K562 (cell line): ENCODE data around the gene EIPR1. TPM values are rescaled to one million over a fixed set of nuclear protein-coding genes. Genes with fewer than 3 reads are reported as not detected.

Experiments
- ATAC-seq: fragments of 200-7000 bp; cut with Tn5 transposase; 3 replicates; pipeline ENCODE4 v1.9.1; 2020; ENCODE audit warnings: moderate library complexity
- BruUV-seq: library from RNA; stranded (reverse); fragments of 400-500 nt; replicated peaks from 2 replicates; lab custom pipeline; 2021; lab: Mats Ljungman, UMichigan
- CTCF ChIA-PET: fragments of 300-600 bp; formaldehyde crosslinking; extraction: SDS; loops from one replicate; lab custom pipeline; 2021; ENCODE audit warnings: low intra/inter-chr PET ratio; lab: Yijun Ruan, JAX
- POLR2A ChIA-PET: fragments of 300-600, 350-650 bp; sonication (Branson Sonifier 250); formaldehyde crosslinking; extraction: SDS; loops from one replicate; lab custom pipeline; 2021; ENCODE audit warnings: antibody characterized with exemption, inconsistent platforms; lab: Yijun Ruan, JAX
- DNase-seq, 4 experiments: peaks; one replicate each; pipeline versions ENCODE4 v3.0.0 to v3.0.0-alpha.2; 2011 to 2018; ENCODE audit warnings: low spot score in 3 of 4, mixed read lengths in 3 of 4; ENCODE audit errors: extremely low read depth in 1 of 4
- FAIRE-seq: peaks from 2 replicates; lab custom pipeline; 2011; peaks lifted over from hg19 to GRCh38; lab: Jason Lieb, UNC
- H2AFZ ChIP-seq: 2 replicates; pipeline ENCODE4 v1.6.0; 2011; ENCODE audit warnings: low read depth, low read length, control low read depth, inconsistent platforms
- H3K27ac ChIP-seq: fragments of 200-600 bp; 3 replicates; pipeline ENCODE4 v1.8.0; 2011; ENCODE audit warnings: low read depth, mild to moderate bottlenecking, control low read depth, inconsistent platforms, low read length, moderate library complexity, mixed read lengths; ENCODE audit errors: extremely low read depth
- H3K27me3 ChIP-seq, 2 experiments: fragments of 300-600 bp in 1 of 2; 2 replicates in 1 of 2; 3 replicates in 1 of 2; pipeline versions ENCODE4 v1.6.0 to v1.8.0; 2011; ENCODE audit warnings: inconsistent platforms in 2 of 2, low read length in 2 of 2, mild to moderate bottlenecking in 1 of 2, mixed read lengths in 1 of 2, moderate library complexity in 1 of 2; ENCODE audit not compliant: control insufficient read depth in 2 of 2, insufficient read depth in 2 of 2
- H3K36me3 ChIP-seq: fragments of 300-600 bp; 3 replicates; pipeline ENCODE4 v1.8.0; 2011; ENCODE audit warnings: mild to moderate bottlenecking, low read length, inconsistent platforms; ENCODE audit not compliant: control insufficient read depth, insufficient read depth
- H3K4me1 ChIP-seq, 2 experiments: fragments of 200-600 bp in 1 of 2; replicated peaks in 1 of 2; 2 replicates in 1 of 2; 3 replicates in 1 of 2; pipeline versions ENCODE4 v1.5.1 to v1.8.0; 2011; ENCODE audit warnings: inconsistent platforms in 2 of 2, low read length in 2 of 2, mild to moderate bottlenecking in 1 of 2, mixed read lengths in 1 of 2, moderate library complexity in 1 of 2; ENCODE audit not compliant: control insufficient read depth in 2 of 2, insufficient read depth in 2 of 2
- H3K4me2 ChIP-seq: 2 replicates; pipeline ENCODE4 v1.6.1; 2011; ENCODE audit warnings: low read length, control low read depth, inconsistent platforms, mixed read lengths; ENCODE audit not compliant: insufficient read depth
- H3K4me3 ChIP-seq: fragments of 200-600 bp; sonication (generic), shearing (Covaris generic); 2 replicates; pipeline ENCODE4 v1.5.1; 2016; ENCODE audit warnings: control low read depth, inconsistent platforms
- H3K79me2 ChIP-seq: fragments of 200-600 bp; 3 replicates; pipeline ENCODE4 v1.8.0; 2011; ENCODE audit warnings: low read length, inconsistent platforms; ENCODE audit not compliant: control insufficient read depth, insufficient read depth
- H3K9ac ChIP-seq, 2 experiments: 2 replicates each; pipeline versions ENCODE4 v1.6.0 to v1.6.1; 2011; ENCODE audit warnings: low read depth in 2 of 2, low read length in 2 of 2, control low read depth in 1 of 2, inconsistent platforms in 1 of 2, mild to moderate bottlenecking in 1 of 2, mixed read lengths in 1 of 2; ENCODE audit not compliant: insufficient read depth in 1 of 2
- H3K9me1 ChIP-seq: one replicate; pipeline ENCODE4 v1.6.0; 2011; ENCODE audit warnings: inconsistent platforms, mild to moderate bottlenecking, low read length, moderate library complexity; ENCODE audit not compliant: control insufficient read depth, insufficient read depth
- H3K9me3 ChIP-seq: replicated peaks from 2 replicates; pipeline ENCODE4 v1.5.1; 2011; ENCODE audit warnings: low read depth, low read length, inconsistent platforms; ENCODE audit not compliant: control insufficient read depth, insufficient read depth
- H4K20me1 ChIP-seq: replicated peaks from 2 replicates; pipeline ENCODE4 v1.6.1; 2011; ENCODE audit warnings: low read length, inconsistent platforms, mixed read lengths; ENCODE audit not compliant: control insufficient read depth, insufficient read depth
- EGR1 ChIP-seq: fragments of 450-650 bp; conservative IDR thresholded peaks from 2 replicates; pipeline ENCODE4 v1.6.1; 2017; ENCODE audit warnings: mild to moderate bottlenecking
- FOS ChIP-seq: IDR thresholded peaks from 3 replicates; pipeline ENCODE4 v1.6.1; 2011; ENCODE audit not compliant: insufficient read length; ENCODE audit errors: extremely low read depth
- HBP1 ChIP-seq: fragments of 450-650 bp; formaldehyde crosslinking; IDR thresholded peaks from 2 replicates; pipeline ENCODE4 v1.4.0; 2022; ENCODE audit warnings: missing genetic modification characterization
- MITF ChIP-seq: IDR thresholded peaks from 2 replicates; pipeline ENCODE4 v1.6.1; 2014; ENCODE audit warnings: antibody characterized with exemption
- NCOA4 ChIP-seq: fragments of 450-650 bp; IDR thresholded peaks from 2 replicates; pipeline ENCODE4 v1.6.1; 2018; ENCODE audit warnings: mild to moderate bottlenecking; ENCODE audit not compliant: partially characterized antibody
- NR2C2 ChIP-seq, 2 experiments: fragments of 200-800 bp in 1 of 2; sonication (Bioruptor generic) in 1 of 2; sonication (generic) in 1 of 2; formaldehyde crosslinking in 1 of 2; IDR thresholded peaks; 2 replicates each; pipeline versions ENCODE4 v1.6.1 to v1.8.0; 2016 to 2022; ENCODE audit warnings: mild to moderate bottlenecking in 1 of 2, missing compliant biosample characterization in 1 of 2, missing genetic modification characterization in 1 of 2, missing genetic modification reagents in 1 of 2
- POLR2A ChIP-seq: fragments of 450-650 bp; conservative IDR thresholded peaks from 2 replicates; pipeline ENCODE4 v1.6.1; 2016
- RHOXF2B ChIP-seq: fragments of 250-450 bp; sonication (Bioruptor Pico); conservative IDR thresholded peaks from 2 replicates; pipeline ENCODE4 v1.5.1; 2021
- SIN3A ChIP-seq, 2 experiments: fragments of 150-350 bp in 1 of 2; IDR thresholded peaks; 2 replicates each; pipeline ENCODE4 v1.6.1; 2011 to 2016; ENCODE audit warnings: borderline replicate concordance in 2 of 2, low read depth in 2 of 2, low read length in 2 of 2, mild to moderate bottlenecking in 2 of 2, moderate library complexity in 2 of 2; ENCODE audit not compliant: control insufficient read depth in 1 of 2
- SMAD3 ChIP-seq: fragments of 450-650 bp; formaldehyde crosslinking; conservative IDR thresholded peaks from 2 replicates; pipeline ENCODE4 v1.4.0; 2020; ENCODE audit warnings: mild to moderate bottlenecking
- ZNF165 ChIP-seq: fragments of 250-450 bp; sonication (Bioruptor Pico); IDR thresholded peaks from 2 replicates; pipeline ENCODE4 v1.4.0; 2020; ENCODE audit warnings: borderline replicate concordance
- ZNF175 ChIP-seq: fragments of 200-800 bp; sonication (Bioruptor generic); IDR thresholded peaks from 2 replicates; pipeline ENCODE4 v1.6.1; 2016; ENCODE audit warnings: low read depth, mild to moderate bottlenecking, missing genetic modification characterization, missing compliant biosample characterization
- ZNF586 ChIP-seq: fragments of 450-650 bp; formaldehyde crosslinking; conservative IDR thresholded peaks from 2 replicates; pipeline ENCODE4 v1.4.0; 2020; ENCODE audit warnings: mild to moderate bottlenecking, moderate library complexity
- WGBS: fragments of 100-300 bp; shearing (Covaris generic); methylation state at CpG from one replicate; pipeline ENCODE4 v1.1.6; 2016; ENCODE audit warnings: low coverage, mixed read lengths; ENCODE audit not compliant: insufficient coverage; ENCODE audit errors: missing lambda C conversion rate; 5-methylcytosine and 5-hydroxymethylcytosine counted together
- in situ Hi-C: fragments of 300-500 bp; cut with MboI; formaldehyde crosslinking; loops from 4 replicates; pipeline ENCODE4 v1.15.0; 2018; ENCODE audit warnings: inconsistent platforms, mixed read lengths
- intact Hi-C: fragments of 100-400 bp; cut with micrococcal nuclease; formaldehyde crosslinking; loops from 2 replicates; pipeline ENCODE4 v1.14.2; 2022
- polyA plus RNA-seq, 8 experiments: library from polyadenylated mRNA; depleted of rRNA in 4 of 8; stranded (reverse) in 5 of 8; unstranded in 3 of 8; fragments of >200 nt; fragmentation: Nextera tagmentation in 2 of 8; fragmentation: Illumina TruSeq in 1 of 8; extraction: Ambion mirVana in 2 of 8; extraction: Trizol in 1 of 8; gene quantifications; 2 replicates each; pipeline versions ENCODE4 v1.2.1 to v1.2.3, GENCODE V29; 2011 to 2014; ENCODE audit warnings: inconsistent platforms in 1 of 8, missing spikeins in 1 of 8
- total RNA-seq, 7 experiments: library from RNA; depleted of rRNA in 6 of 7; stranded (reverse); fragments of >200 nt in 6 of 7; fragmentation: Illumina TruSeq in 2 of 7; extraction: Trizol in 2 of 7; gene quantifications; 2 replicates each; pipeline versions ENCODE4 v1.2.1 to v1.2.3, GENCODE V29; 2011 to 2021; ENCODE audit warnings: low replicate concordance in 1 of 7
- TF ChIP-seq, protein P1 (sequence below): fragments of 250-450 bp; sonication (Bioruptor Pico); IDR thresholded peaks from 2 replicates; pipeline ENCODE4 v1.8.0; 2022; ENCODE audit warnings: moderate library complexity, mild to moderate bottlenecking, inconsistent platforms

Gene EIPR1
- total and polyA plus RNA-seq, 9 of the 15 experiments (the other 6 are each of a cell fraction or from before 2014, with no cell fraction given): 19.9 to 54.4 (median 35.9) TPM

GRCh38 chr2:3183766-3184165, 193.9 kb downstream of the EIPR1 start (continued):
- TF ChIP-seq HBP1 (CRISPR knock-in tag) (no peak), FOS (no peak), RHOXF2B (CRISPR knock-in tag) (no peak), POLR2A (no peak), NR2C2 (CRISPR knock-in tag; IDR thresholded peaks at IDR 0.05) (no peak), NR2C2 (tag; IDR thresholded peaks at IDR 0.05) (no peak), ZNF586 (no peak), ZNF175 (CRISPR knock-in tag) (no peak), ZNF165 (CRISPR knock-in tag) (no peak), SMAD3 (no peak)
- TF ChIP-seq, protein P1, sequence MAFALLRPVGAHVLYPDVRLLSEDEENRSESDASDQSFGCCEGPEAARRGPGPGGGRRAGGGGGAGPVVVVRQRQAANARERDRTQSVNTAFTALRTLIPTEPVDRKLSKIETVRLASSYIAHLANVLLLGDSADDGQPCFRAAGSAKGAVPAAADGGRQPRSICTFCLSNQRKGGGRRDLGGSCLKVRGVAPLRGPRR (CRISPR knock-in tag): no peak

DNA sequence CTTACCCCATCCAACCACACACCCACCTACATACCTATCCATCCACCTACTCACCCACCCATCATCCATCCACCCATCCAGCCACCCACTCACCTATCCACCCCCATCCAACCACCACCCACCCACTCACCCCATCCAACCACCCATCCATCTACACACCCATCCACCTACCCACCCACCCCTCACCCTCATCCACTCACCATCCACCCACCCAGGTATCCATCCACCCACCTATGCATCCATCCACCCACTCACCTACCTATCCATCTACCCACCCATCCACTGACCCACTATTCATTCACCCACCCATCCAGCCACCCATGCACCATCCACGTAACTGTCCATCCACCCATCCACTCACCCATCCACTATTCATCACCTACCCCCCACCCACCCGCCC, 194.8 kb downstream of the EIPR1 start:
- H3K27ac ChIP-seq: no peak overlapping the region
- TF ChIP-seq SIN3A (IDR thresholded peaks at IDR 0.05; ENCODE audit: borderline replicate concordance in 2 of 2, control insufficient read depth in 1 of 2, low read depth in 2 of 2, low read length in 2 of 2) (no peak), MITF (no peak), EGR1 (0 out of 2 replicates have a peak, but pooled peaks have one; percentile 8), NCOA4 (no peak)
- no peak for FAIRE-seq
- WGBS: 100% methylated on average over 1 of the region's 2 CpGs
- H3K4me3 ChIP-seq: no peak overlapping the region
- no peak overlapping the region for H2AFZ ChIP-seq
- H3K4me1 ChIP-seq: peaks cover 0 to 11% of the 10 kb centered on the region in 2 experiments; a peak in 2 of 5 replicates
- intact Hi-C loops: no loop called here
- no peaks in the 10 kb centered on the region for H3K36me3 ChIP-seq
- no peaks in the 10 kb centered on the region for H3K27me3 ChIP-seq
- BruUV-seq: no TSS peak
- CTCF ChIA-PET: no interaction called here
- no peaks in the 10 kb centered on the region for H3K79me2 ChIP-seq
- no peaks in the 10 kb centered on the region for H4K20me1 ChIP-seq
- POLR2A ChIA-PET: no interaction called here
- H3K9ac ChIP-seq: no peak overlapping the region
- H3K4me2 ChIP-seq: no peak overlapping the region
- DNase-seq: no peak
- no peak for ATAC-seq
- in situ Hi-C loops: no loop called here
- peaks cover 2% of the 10 kb centered on the region; the same call in 1 of the 2 replicates for H3K9me3 ChIP-seq
- no peaks in the 10 kb centered on the region for H3K9me1 ChIP-seq
